ENCODE results near the gene SPRN. TPM values are rescaled to one million over a fixed set of nuclear protein-coding genes. Genes with fewer than 3 reads are reported as not detected.

Gene SPRN
- total RNA-seq, 1 donor from 2014 or later, result 0.06 TPM

DNA sequence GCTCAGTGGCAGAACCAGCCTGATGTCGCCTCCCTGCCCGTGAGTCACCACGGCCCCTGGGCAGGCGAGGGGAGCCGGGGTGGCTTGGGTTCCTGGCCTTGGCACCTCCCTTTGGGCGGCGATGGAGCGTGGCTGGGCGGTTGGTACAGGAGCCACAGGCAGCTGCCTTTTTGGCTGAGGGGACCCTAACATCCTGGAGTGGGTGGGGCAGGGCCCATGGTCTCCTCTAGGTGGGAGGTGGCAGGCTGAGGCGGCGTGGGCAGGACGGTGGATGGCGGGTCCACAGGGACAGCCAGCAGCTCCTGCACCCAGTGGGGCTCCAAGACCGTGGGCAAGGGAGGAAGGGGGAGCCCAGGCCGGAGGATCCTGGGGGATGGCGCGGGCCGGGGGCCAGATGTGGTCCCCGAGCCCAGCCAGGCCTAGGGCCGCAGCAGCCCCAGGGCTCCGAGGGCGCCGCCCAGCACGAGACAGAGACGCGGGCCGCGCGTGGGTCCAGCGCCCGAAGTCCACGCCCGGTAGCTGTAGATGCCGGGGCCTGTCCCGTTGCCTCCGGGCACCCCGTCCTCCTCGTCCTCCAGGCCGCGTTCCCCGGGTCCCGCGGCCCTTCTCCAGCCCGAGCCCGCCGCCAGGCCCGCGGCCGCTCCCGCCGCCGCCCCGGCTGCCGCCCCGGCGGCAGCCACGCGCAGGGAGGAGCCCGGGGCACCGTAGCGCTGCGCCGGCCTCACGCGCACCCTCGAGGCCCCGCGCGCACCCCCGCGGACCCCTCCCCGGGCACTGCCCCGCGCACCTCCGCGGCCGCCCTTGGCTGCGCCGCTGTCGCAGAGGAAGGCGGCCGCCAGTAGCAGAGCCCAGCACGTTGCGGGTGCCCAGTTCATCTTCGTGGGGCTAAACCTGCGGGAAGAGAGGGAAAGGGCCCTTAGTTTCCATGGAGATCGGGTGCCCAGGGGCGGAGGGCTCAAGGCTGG lies 1.3 kb downstream of the SPRN start:
- H3K4me2 ChIP-seq, result peak overlapping the region; percentile 67
- no peak overlapping the region for H2AFZ ChIP-seq (replicated peaks)
- no peaks in the 10 kb centered on the region for H3K36me3 ChIP-seq
- H3K4me3 Mint-ChIP-seq, result peak overlapping the region; percentile 73
- H3K27me3 Mint-ChIP-seq (ENCODE audit: insufficient read depth, low read depth), result peaks cover 3% of the 10 kb centered on the region
- H3K79me2 ChIP-seq (ENCODE audit: low read depth), result no peaks in the 10 kb centered on the region
- H3K27me3 ChIP-seq, result peaks cover 28% of the 10 kb centered on the region
- H3K9me3 ChIP-seq (ENCODE audit: low read depth), result no peaks in the 10 kb centered on the region
- no peak overlapping the region for H3K27ac Mint-ChIP-seq
- H3K9ac ChIP-seq, result no peak overlapping the region
- H3K4me1 Mint-ChIP-seq, result no peaks in the 10 kb centered on the region
- no peak for TF ChIP-seq EZH2 (IDR thresholded peaks at IDR 0.05)
- TF ChIP-seq, protein P1, sequence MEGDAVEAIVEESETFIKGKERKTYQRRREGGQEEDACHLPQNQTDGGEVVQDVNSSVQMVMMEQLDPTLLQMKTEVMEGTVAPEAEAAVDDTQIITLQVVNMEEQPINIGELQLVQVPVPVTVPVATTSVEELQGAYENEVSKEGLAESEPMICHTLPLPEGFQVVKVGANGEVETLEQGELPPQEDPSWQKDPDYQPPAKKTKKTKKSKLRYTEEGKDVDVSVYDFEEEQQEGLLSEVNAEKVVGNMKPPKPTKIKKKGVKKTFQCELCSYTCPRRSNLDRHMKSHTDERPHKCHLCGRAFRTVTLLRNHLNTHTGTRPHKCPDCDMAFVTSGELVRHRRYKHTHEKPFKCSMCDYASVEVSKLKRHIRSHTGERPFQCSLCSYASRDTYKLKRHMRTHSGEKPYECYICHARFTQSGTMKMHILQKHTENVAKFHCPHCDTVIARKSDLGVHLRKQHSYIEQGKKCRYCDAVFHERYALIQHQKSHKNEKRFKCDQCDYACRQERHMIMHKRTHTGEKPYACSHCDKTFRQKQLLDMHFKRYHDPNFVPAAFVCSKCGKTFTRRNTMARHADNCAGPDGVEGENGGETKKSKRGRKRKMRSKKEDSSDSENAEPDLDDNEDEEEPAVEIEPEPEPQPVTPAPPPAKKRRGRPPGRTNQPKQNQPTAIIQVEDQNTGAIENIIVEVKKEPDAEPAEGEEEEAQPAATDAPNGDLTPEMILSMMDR (IDR thresholded peaks at IDR 0.05), result no peak
- no peak for TF ChIP-seq EZH2phosphoT487 (IDR thresholded peaks at IDR 0.05)
- H3K36me3 Mint-ChIP-seq, result peaks cover 3% of the 10 kb centered on the region
- no peaks in the 10 kb centered on the region for H3K4me1 ChIP-seq
- peaks cover 12% of the 10 kb centered on the region for H3F3A ChIP-seq (ENCODE audit: low read depth)
- no peak overlapping the region for H3K27ac ChIP-seq
- H4K20me1 ChIP-seq (ENCODE audit: low read depth), result peaks cover 19% of the 10 kb centered on the region
- no peaks in the 10 kb centered on the region for H3K9me3 Mint-ChIP-seq
- H3K4me3 ChIP-seq, result peak overlapping the region; percentile 29
- peak; percentile 54 for DNase-seq (ENCODE audit: low spot score)

DNA sequence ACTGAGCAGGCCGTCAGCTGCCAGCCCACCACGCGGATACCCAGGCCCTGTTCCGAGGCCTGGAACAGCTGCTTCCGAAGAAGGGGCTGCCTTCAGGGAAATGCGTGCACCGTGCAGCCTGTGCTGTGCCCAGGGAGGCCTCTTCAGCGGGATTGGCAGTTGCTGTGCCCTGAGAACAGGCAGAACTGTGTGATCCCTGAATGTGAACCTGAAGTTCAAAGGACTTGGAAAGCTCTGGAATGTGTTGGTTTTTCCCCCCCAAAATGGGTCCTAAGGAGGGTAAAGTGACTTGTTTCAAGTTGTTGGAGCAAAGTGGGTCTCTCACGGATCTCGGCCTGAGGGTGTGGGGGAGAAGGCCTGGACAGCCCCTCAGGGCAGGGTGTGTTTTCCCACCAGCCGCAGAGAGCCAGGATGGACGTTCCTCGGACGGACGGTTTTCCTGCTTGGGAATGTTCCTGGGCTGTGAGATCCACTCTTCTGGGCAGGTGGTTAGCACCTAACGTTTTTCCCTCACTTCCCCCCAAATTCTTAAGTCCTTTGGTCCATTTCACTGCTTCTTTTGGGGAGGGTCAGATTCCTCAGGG lies 2.1 kb downstream of the SPRN start:
- Histone ChIP-seq H3K36me3 (no peaks in the 10 kb centered on the region), H2AFZ (replicated peaks) (no peak overlapping the region), H3K79me2 (ENCODE audit: low read depth) (no peaks in the 10 kb centered on the region), H3K9me3 (ENCODE audit: low read depth) (no peaks in the 10 kb centered on the region), H3K4me3 (no peak overlapping the region), H3K4me2 (no peak overlapping the region), H3K27me3 (peaks cover 28% of the 10 kb centered on the region), H4K20me1 (ENCODE audit: low read depth) (peaks cover 19% of the 10 kb centered on the region), H3F3A (ENCODE audit: low read depth) (peaks cover 12% of the 10 kb centered on the region), H3K4me1 (no peaks in the 10 kb centered on the region), H3K9ac (no peak overlapping the region), H3K27ac (no peak overlapping the region)
- TF ChIP-seq EZH2phosphoT487 (IDR thresholded peaks at IDR 0.05) (no peak), EZH2 (IDR thresholded peaks at IDR 0.05) (no peak)
- TF ChIP-seq, protein P1 (IDR thresholded peaks at IDR 0.05), result no peak
- Mint-ChIP-seq H3K4me1 (no peaks in the 10 kb centered on the region), H3K27me3 (ENCODE audit: insufficient read depth, low read depth) (peaks cover 3% of the 10 kb centered on the region), H3K9me3 (no peaks in the 10 kb centered on the region), H3K27ac (no peak overlapping the region), H3K4me3 (peak overlapping the region; percentile 43), H3K36me3 (peaks cover 3% of the 10 kb centered on the region)
- DNase-seq (ENCODE audit: low spot score), result no peak

DNA sequence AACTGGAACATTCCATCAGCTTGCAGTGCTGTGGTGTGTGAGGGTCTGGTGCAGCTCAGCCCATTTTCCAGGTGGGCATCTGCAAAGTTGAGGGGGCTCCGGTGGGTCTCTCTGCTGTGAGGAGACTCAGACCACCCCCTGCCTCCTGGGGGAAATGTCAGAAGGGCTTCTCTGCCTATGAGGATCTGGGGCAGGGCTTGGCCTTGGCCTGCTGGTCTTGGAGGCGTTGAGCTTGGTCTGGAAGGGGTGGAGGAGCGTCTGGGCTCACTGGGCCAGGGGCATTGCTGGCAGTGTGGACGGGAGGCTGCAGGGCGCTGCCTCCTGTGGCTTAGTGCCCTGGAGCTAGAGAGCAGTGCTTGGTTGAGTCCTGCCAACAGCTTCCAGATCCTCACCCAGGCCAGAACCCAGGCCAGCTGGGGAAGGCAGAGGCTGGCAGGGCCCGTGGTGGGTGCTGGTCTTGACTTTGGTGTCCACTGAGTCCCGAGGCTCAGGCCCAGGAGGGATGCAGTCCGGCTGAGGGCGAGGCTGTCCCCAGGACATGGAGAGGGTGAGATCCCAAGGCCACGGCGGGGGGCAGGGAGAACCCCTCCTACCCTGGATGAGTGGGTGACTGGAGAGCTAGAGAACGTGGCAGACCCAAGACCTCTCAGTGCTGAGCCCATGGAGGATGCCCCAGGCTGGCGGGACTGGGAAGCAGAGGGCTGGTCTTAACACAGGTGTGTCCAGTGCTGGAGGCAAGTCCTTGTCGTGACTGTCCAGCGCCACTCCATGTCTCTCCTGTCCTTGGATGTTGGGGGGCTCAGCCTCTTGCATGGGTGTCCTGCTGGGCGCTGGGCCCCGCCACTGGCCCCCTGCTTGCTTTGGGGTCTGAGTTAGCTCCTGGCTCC lies 2.8 kb downstream of the SPRN start:
- Histone ChIP-seq H3K4me2 (no peak overlapping the region), H2AFZ (replicated peaks) (no peak overlapping the region), H3K36me3 (no peaks in the 10 kb centered on the region), H3K27me3 (peaks cover 28% of the 10 kb centered on the region), H3K9ac (no peak overlapping the region), H3K27ac (no peak overlapping the region), H3K9me3 (ENCODE audit: low read depth) (no peaks in the 10 kb centered on the region), H3F3A (ENCODE audit: low read depth) (peaks cover 12% of the 10 kb centered on the region), H3K79me2 (ENCODE audit: low read depth) (no peaks in the 10 kb centered on the region), H3K4me1 (no peaks in the 10 kb centered on the region), H4K20me1 (ENCODE audit: low read depth) (peaks cover 19% of the 10 kb centered on the region), H3K4me3 (no peak overlapping the region)
- DNase-seq (ENCODE audit: low spot score), result no peak
- Mint-ChIP-seq H3K27me3 (ENCODE audit: insufficient read depth, low read depth) (peaks cover 3% of the 10 kb centered on the region), H3K4me3 (peak overlapping the region; percentile 33), H3K4me1 (no peaks in the 10 kb centered on the region), H3K36me3 (peaks cover 3% of the 10 kb centered on the region), H3K9me3 (no peaks in the 10 kb centered on the region), H3K27ac (no peak overlapping the region)
- TF ChIP-seq, protein P1 (IDR thresholded peaks at IDR 0.05), result no peak
- TF ChIP-seq EZH2 (IDR thresholded peaks at IDR 0.05), result no peak
- TF ChIP-seq EZH2phosphoT487 (IDR thresholded peaks at IDR 0.05), result no peak

Data from neural progenitor cell (in vitro differentiated cells).